Ovary (tissue), 3 donors: ENCODE data around the gene ANXA11.

Experiments used
- EP300 ChIP-seq: sonication (generic); formaldehyde crosslinking; IDR thresholded peaks from one replicate; pipeline ENCODE4 v1.6.1; 2017; ENCODE audit warnings: antibody characterized with exemption
- TF ChIP-seq, protein P1 (sequence below), 3 donors: fragments of 450-650 bp in 2 of 3; fragments of 200-600 bp in 1 of 3; IDR thresholded peaks; one replicate each; pipeline versions ENCODE4 v1.5.1 to v1.8.0; 2016 to 2022; ENCODE audit warnings: antibody characterized with exemption in 3 of 3, mild to moderate bottlenecking in 1 of 3
- donor health status: DM: no; HTN: no; CAD: no.

- TF ChIP-seq, protein P1, sequence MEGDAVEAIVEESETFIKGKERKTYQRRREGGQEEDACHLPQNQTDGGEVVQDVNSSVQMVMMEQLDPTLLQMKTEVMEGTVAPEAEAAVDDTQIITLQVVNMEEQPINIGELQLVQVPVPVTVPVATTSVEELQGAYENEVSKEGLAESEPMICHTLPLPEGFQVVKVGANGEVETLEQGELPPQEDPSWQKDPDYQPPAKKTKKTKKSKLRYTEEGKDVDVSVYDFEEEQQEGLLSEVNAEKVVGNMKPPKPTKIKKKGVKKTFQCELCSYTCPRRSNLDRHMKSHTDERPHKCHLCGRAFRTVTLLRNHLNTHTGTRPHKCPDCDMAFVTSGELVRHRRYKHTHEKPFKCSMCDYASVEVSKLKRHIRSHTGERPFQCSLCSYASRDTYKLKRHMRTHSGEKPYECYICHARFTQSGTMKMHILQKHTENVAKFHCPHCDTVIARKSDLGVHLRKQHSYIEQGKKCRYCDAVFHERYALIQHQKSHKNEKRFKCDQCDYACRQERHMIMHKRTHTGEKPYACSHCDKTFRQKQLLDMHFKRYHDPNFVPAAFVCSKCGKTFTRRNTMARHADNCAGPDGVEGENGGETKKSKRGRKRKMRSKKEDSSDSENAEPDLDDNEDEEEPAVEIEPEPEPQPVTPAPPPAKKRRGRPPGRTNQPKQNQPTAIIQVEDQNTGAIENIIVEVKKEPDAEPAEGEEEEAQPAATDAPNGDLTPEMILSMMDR (IDR thresholded peaks at IDR 0.05) = no peak
- TF ChIP-seq EP300 = no peak
Observed at GRCh38 chr10:80173466-80173865, 31.9 kb downstream of the ANXA11 start.
